Stomach smooth muscle (tissue), 2 donors: ENCODE data around the gene PLAGL2.

ENCODE experiments used
- H3K27ac ChIP-seq: one replicate; pipeline ENCODE4 v1.7.0; 2013; ENCODE audit warnings: mild to moderate bottlenecking, low read length, inconsistent platforms
- H3K27me3 ChIP-seq, 2 donors: one replicate each; pipeline ENCODE4 v1.7.0; 2013; ENCODE audit warnings: low read length in 2 of 2; ENCODE audit not compliant: insufficient read depth in 2 of 2, control insufficient read depth in 1 of 2
- H3K36me3 ChIP-seq, 2 donors: one replicate each; pipeline ENCODE4 v1.7.0; 2013; ENCODE audit warnings: low read length in 2 of 2; ENCODE audit not compliant: control insufficient read depth in 2 of 2, insufficient read depth in 2 of 2
- H3K4me1 ChIP-seq: one replicate; pipeline ENCODE4 v1.7.0; 2013; ENCODE audit warnings: low read length; ENCODE audit not compliant: control insufficient read depth, insufficient read depth
- H3K4me3 ChIP-seq, 2 donors: one replicate each; pipeline ENCODE4 v1.7.0; 2013; ENCODE audit warnings: low read length in 2 of 2
- H3K9ac ChIP-seq, 2 donors: one replicate each; pipeline ENCODE4 v1.7.0; 2013; ENCODE audit warnings: low read length in 2 of 2, mild to moderate bottlenecking in 1 of 2
- H3K9me3 ChIP-seq, 2 donors: one replicate each; pipeline ENCODE4 v1.7.0; 2013; ENCODE audit warnings: low read length in 2 of 2; ENCODE audit not compliant: control insufficient read depth in 2 of 2
- donor health status: healthy.
- donor health status: Pancreatic carcinoma.

The PLAGL2 gene

DNA sequence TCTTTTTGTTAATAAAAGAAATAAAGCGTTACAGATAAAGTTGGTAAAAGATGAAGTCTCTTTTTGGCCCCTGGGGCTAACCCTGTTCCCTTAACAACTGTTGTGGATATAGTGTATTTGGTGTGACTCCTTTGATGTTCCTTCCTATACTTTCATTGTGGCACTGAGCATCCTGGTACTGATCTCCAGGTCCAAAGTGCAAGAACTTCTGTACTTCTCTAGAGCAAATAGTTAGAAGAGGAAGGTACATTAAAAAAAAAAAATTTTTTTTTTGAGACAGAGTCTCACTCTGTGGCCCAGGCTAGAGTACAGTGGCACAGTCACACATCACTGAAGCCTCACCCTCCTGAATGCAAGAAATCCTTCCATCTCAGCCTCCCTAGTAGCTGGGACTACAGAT is 6.3 kb upstream of the PLAGL2 start:
- peaks cover 6% of the 10 kb centered on the region for H3K4me1 ChIP-seq
- H3K4me3 ChIP-seq: no peak overlapping the region
- no peak overlapping the region for H3K9ac ChIP-seq
- no peaks in the 10 kb centered on the region for H3K9me3 ChIP-seq
- no peaks in the 10 kb centered on the region for H3K27me3 ChIP-seq
- peaks cover 35 to 49% of the 10 kb centered on the region in 2 donors for H3K36me3 ChIP-seq
- no peak overlapping the region for H3K27ac ChIP-seq

DNA sequence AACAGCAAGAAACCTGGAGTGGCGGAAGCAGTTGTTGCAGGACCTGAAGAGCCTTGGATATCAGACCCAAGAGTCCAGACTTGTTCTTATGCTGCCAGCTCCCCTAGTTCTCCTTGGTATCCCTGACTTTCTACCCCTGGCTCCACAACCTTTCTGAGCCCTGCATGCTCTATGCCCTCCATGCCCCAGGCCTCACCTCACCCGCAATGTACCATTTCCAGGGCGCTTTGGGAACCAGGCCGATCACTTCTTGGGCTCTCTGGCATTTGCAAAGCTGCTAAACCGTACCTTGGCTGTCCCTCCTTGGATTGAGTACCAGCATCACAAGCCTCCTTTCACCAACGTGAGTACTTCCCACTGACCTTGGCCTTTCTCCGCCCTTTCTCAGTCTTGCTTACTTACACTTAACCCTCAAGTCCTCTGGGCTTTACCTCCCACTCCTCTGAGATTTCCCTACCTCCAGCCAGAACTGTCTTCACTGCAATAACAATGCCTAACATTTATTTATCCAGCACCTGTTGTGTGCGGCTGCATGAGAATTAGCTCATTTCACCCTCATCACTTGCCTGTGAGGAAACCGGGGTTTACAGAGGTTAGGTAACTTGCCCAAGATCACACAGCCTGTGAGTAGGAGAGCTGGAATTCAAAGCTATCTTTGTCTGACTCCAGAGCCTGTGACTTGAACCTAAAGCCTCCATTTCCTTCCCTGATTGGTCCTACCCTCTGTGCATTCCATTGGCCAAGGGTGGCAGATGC is 2.5 kb upstream of the PLAGL2 start:
- no peak overlapping the region for H3K9ac ChIP-seq
- peaks cover 12 to 22% of the 10 kb centered on the region in 2 donors for H3K36me3 ChIP-seq

DNA sequence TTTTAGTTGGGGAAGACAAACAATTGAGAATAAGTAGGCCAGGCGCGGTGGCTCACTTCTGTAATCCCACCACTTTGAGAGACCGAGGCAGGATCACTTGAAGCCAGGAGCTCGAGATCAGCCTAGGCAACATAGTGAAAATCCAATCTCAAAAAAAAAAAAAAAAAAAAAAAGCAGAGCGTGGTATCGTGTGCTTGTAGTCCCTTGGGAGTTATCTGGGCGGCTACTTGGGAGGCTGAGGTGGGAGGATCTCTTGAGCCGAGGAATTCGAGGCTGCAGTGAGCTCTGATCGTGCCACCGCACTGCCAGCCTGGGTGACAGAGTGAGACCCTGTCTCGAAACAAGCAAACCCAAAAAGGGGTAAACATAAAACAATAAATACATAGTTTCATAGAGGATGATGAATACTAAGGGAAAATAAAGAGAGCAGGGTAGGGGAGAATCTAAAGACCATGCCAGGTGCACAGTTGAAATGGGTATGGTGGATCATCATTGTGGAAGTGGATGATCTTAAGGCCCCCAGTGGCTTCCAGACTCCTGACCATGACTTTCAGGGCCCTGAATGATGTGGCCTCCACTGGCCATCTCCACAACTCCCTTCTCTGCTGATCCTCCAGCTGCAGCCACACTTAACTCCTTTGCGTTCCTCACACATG is 1.1 kb upstream of the PLAGL2 start:
- H3K9me3 ChIP-seq: no peaks in the 10 kb centered on the region
- peak overlapping the region; percentile 58 for H3K27ac ChIP-seq
- H3K4me3 ChIP-seq: peak overlapping the region; percentile 99 to 100
- H3K4me1 ChIP-seq: peaks cover 45% of the 10 kb centered on the region
- peak overlapping the region; percentile 96 to 97 for H3K9ac ChIP-seq
- H3K36me3 ChIP-seq: peaks cover 12 to 16% of the 10 kb centered on the region in 2 donors
- H3K27me3 ChIP-seq: no peaks in the 10 kb centered on the region

More for the DNA sequence above, 2.5 kb upstream of the PLAGL2 start:
- Histone ChIP-seq H3K9me3 (no peaks in the 10 kb centered on the region), H3K4me3 (no peak overlapping the region), H3K27ac (no peak overlapping the region), H3K4me1 (peaks cover 35% of the 10 kb centered on the region), H3K27me3 (no peaks in the 10 kb centered on the region)

DNA sequence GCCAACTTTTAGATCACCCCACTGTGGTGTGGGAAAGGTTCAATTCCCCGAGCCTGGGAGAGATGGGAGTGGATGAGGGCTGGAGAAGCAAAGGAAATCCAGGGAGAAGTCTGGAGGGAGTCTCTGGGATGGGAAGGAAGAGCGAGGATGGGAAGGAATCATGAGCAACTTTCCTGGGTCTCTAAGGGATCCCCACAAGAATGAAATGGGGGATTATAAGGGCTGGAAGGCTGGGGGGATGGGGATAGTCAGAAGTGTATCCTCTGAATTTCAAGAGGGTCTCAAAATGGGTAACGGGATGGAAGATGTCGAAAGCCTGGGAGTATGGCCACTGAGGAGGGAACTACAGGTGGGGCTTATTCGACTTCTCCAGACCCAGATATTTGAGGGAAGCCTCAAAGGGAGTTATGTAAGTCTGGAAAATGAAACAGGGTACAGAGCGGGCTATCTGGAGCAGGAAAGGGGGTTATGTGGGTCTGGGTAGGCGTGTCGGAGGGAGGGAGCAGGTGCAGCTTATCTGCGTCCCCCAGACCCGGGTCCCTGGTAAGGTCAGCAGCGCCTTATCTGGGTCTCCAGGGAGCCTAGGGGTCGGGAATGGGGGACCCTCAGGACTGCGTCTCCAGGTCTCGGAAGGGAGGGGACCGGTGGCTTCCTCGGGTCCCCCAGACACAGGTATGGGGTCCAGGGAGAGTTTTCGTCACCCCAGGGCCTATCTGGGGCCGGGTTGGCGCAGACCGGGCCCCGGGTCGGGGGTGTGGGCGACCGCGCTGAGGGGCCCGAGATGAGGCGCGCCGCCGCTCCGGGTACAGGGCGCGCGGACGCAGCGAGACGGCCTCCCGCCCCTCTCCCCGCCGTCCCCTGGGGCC is 550 bp downstream of the PLAGL2 start:
- H3K4me3 ChIP-seq: peak overlapping the region; percentile 99 to 100
- peak overlapping the region; percentile 70 for H3K27ac ChIP-seq
- peaks cover 11 to 12% of the 10 kb centered on the region in 2 donors for H3K36me3 ChIP-seq
- H3K9me3 ChIP-seq: no peaks in the 10 kb centered on the region
- peak overlapping the region; percentile 92 to 99 for H3K9ac ChIP-seq
- H3K27me3 ChIP-seq: no peaks in the 10 kb centered on the region
- H3K4me1 ChIP-seq: peaks cover 54% of the 10 kb centered on the region

DNA sequence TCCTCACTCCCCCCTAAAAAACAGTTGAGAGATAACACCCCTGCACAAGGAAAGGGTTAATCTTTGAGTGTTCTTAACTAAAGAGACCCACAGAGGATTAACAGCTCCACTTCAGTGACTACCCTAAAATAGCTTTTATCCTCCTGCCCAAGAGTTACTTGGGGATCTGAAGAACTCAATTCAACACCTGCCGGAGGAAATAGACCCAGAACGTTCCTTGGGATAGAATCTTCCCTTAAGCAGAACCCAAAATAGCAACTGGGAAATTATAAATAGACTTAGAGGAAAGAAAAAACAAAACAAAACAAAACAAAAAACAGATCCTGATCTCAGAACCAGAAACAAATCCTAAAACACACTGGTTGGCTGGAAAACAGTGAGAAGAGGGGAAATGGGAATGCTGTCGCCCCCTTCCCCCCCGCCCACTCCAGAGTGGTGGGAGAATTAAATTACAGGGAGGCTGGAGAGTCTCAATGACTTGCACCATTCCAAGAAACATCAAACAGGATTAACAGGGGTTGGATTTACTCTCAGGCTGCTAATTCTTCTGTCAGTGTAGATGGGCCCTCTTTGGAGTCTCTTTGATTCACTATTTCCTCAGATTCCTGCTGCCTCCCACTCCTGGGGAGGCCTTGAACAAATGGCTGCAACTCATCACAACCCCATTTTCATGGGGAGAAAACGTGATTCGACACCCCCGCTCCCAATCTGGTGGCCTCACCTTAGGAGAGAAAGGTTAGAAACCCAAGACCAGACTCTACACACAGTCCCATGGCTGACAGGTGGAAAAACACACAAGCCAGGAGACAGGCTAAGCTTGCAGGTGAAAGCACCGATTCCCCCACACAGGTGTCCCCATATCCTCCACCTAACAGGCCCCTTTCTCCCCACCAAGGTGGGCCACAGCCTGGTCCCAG is 1.4 kb downstream of the PLAGL2 start:
- Histone ChIP-seq H3K9me3 (no peaks in the 10 kb centered on the region), H3K27me3 (no peaks in the 10 kb centered on the region), H3K4me1 (peaks cover 56% of the 10 kb centered on the region), H3K36me3 (peaks cover 10 to 14% of the 10 kb centered on the region in 2 donors), H3K9ac (peak overlapping the region; percentile 92 to 99), H3K4me3 (peak overlapping the region; percentile 99 to 100), H3K27ac (peak overlapping the region; percentile 70)

DNA sequence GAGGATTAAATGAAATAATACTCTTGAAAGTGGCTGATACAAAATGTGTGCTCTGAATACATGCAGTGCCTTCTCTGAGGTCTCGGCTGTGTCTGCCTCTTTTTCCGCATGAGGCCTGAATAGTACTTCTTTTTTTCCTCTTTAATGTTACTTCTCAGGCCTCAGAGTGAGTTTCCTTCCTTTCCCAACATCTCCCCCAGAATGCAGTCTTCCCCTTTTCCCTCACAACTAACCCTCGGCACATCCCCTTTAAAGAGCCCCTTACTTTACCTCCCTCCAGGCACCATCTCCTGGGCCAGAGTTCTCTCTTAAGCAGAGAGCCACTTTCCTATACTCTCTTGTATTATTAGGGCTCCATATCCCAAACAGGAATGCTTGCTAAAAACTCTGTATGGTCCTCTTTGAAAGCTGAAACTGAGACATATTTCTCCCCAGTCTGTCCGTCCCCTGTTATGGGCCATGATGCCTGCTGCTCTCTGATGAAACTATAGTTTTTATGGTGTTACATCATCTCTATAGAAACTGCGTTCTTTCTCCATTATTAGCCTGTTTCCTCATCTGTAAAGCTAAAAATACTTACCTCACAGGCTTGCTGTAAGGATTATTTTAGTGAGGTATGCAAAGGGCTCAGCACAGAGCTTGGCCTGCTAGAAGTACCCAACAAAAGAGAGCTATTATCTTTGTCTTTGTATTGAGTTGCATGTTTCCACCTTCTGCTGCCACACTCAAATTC is 2.3 kb downstream of the PLAGL2 start:
- Histone ChIP-seq H3K4me1 (peaks cover 56% of the 10 kb centered on the region), H3K27me3 (no peaks in the 10 kb centered on the region), H3K9me3 (no peaks in the 10 kb centered on the region), H3K9ac (peak overlapping the region; percentile 31 to 92), H3K4me3 (peak overlapping the region; percentile 17 to 99), H3K36me3 (peaks cover 7 to 14% of the 10 kb centered on the region in 2 donors), H3K27ac (peak overlapping the region; percentile 46)

DNA sequence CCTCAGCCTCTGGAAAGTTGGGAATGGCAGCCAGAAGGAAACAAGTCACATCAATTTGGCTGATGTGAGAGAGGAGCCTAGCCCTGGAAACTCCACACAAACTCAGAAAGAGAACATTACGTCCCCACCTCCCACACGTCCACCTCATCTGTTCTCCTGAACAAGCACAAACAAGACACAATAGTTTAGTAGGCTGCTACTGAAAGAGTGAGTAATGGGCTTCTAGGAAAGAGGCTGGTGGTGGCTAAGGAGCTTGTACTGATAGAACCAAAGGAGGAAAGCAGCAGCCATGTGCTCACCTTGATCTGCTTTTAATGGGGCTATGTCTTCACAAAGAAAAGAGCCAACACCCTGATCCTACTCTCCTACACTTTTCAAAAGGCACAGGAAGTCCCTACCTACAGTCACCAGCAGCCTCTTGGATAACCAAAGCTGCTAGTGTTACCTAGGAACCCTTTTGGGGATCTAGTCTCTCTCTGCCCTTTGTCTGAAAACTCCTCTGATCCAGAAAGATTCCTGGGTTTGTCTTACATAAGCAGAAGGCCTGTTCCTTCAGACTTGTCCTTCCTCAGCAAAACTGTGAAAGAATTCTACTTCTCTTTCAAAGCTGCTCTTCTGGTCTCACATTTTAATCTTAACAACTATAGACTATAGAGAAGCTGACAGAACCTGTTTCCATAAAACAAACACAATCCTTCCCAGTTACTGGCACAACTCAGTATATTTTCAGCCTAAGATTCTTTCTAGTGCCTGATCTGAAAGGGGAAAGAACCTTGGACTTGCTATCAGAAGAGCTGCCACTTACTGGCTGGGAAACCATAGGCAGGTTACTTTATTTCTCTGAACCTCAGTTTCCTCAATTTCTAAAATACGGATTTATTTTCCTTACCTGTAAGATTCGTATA is 3.1 kb downstream of the PLAGL2 start:
- Histone ChIP-seq H3K36me3 (peaks cover 4 to 13% of the 10 kb centered on the region in 2 donors), H3K27me3 (no peaks in the 10 kb centered on the region), H3K9me3 (no peaks in the 10 kb centered on the region), H3K4me1 (peaks cover 56% of the 10 kb centered on the region), H3K9ac (peak overlapping the region; percentile 58 to 92), H3K27ac (peak overlapping the region; percentile 46), H3K4me3 (peak overlapping the region in 1 of 2 donors; percentile 8)

DNA sequence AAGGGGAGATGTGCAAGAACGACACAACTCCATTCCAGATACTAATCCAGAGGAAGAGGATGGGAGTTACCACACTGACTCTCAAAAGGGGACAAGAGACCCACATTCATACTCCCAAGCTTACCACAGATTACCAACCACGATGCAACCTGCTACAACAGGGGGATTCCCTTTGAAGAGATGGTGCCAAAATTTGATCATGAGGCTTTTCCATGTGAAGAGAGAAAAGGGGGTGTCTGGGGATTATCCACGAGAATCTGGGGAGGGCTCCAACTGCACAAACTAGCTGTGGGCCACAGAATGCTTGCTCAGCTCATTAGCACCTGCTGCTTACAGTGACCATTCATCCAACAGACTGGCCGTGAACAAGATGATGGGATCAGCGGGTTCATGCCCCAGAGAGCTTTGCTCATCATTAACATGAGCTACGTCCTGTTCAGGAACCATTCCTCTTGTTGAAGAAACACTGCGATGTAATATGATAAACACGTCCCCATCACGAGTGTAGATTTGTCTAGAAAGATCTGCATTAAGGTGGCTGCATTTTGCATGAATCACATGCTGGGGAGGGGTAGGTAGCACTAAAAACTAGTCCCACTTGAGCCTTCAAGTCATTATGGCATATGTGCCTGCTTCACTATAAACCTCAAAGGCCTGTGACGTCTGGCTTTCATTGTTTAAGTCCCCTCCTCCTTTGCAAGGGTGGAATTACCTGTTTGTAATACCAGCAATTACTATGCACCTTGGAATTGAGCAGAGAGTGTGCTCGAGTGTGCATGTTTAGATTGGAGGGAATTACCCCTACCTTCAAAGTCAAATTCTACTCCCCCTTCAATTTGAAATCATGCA is 4.0 kb downstream of the PLAGL2 start:
- H3K36me3 ChIP-seq: peaks cover 13 to 19% of the 10 kb centered on the region in 2 donors
- H3K27me3 ChIP-seq: no peaks in the 10 kb centered on the region
- H3K4me1 ChIP-seq: peaks cover 48% of the 10 kb centered on the region
- H3K4me3 ChIP-seq: no peak overlapping the region
- H3K9ac ChIP-seq: peak overlapping the region; percentile 36 to 92
- peak overlapping the region; percentile 46 for H3K27ac ChIP-seq
- no peaks in the 10 kb centered on the region for H3K9me3 ChIP-seq
